Measurements from ENCODE around the gene PPEF1. TPM values are rescaled to one million over a fixed set of nuclear protein-coding genes. Genes with fewer than 3 reads are reported as not detected.

The PPEF1 gene
- total and polyA plus RNA-seq, 2 experiments from 2014 or later: 0.76 TPM; not detected in 1

- H3K9me3 Mint-ChIP-seq: no peaks in the 10 kb centered on the region
- TF ChIP-seq, protein P1, sequence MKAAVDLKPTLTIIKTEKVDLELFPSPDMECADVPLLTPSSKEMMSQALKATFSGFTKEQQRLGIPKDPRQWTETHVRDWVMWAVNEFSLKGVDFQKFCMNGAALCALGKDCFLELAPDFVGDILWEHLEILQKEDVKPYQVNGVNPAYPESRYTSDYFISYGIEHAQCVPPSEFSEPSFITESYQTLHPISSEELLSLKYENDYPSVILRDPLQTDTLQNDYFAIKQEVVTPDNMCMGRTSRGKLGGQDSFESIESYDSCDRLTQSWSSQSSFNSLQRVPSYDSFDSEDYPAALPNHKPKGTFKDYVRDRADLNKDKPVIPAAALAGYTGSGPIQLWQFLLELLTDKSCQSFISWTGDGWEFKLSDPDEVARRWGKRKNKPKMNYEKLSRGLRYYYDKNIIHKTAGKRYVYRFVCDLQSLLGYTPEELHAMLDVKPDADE (IDR thresholded peaks at IDR 0.05): no peak
- TF ChIP-seq, protein P2, sequence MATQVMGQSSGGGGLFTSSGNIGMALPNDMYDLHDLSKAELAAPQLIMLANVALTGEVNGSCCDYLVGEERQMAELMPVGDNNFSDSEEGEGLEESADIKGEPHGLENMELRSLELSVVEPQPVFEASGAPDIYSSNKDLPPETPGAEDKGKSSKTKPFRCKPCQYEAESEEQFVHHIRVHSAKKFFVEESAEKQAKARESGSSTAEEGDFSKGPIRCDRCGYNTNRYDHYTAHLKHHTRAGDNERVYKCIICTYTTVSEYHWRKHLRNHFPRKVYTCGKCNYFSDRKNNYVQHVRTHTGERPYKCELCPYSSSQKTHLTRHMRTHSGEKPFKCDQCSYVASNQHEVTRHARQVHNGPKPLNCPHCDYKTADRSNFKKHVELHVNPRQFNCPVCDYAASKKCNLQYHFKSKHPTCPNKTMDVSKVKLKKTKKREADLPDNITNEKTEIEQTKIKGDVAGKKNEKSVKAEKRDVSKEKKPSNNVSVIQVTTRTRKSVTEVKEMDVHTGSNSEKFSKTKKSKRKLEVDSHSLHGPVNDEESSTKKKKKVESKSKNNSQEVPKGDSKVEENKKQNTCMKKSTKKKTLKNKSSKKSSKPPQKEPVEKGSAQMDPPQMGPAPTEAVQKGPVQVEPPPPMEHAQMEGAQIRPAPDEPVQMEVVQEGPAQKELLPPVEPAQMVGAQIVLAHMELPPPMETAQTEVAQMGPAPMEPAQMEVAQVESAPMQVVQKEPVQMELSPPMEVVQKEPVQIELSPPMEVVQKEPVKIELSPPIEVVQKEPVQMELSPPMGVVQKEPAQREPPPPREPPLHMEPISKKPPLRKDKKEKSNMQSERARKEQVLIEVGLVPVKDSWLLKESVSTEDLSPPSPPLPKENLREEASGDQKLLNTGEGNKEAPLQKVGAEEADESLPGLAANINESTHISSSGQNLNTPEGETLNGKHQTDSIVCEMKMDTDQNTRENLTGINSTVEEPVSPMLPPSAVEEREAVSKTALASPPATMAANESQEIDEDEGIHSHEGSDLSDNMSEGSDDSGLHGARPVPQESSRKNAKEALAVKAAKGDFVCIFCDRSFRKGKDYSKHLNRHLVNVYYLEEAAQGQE (IDR thresholded peaks at IDR 0.05; ENCODE audit: unreplicated experiment): no peak
- TF ChIP-seq ZNF331 (CRISPR knock-in tag; IDR thresholded peaks at IDR 0.05; ENCODE audit: low read depth) (no peak), NANOG (IDR thresholded peaks at IDR 0.05; ENCODE audit: borderline replicate concordance) (no peak), ZNF462 (CRISPR knock-in tag; IDR thresholded peaks at IDR 0.05) (no peak), STAT1 (IDR thresholded peaks at IDR 0.05; ENCODE audit: unreplicated experiment) (no peak)
- H3K36me3 Mint-ChIP-seq (ENCODE audit: low read depth): no peaks in the 10 kb centered on the region
These were observed 35.4 kb upstream of the PPEF1 start, which contains the start of gene RS1 for GRCh38 chrX:18672008-18672407. Gene RS1, minus strand, starts transcription at chrX:18672108. Its CDS starts 40 bp downstream, at chrX:18672068.

More at GRCh38 chrX:18672008-18672407, 35.4 kb upstream of the PPEF1 start, which contains the start of gene RS1:
- Mint-ChIP-seq H3K27ac (no peak within 1 kb of the TSS), H3K4me1 (peaks cover 3% of the 10 kb centered on the region; the same call in 2 of the 3 replicates), H3K27me3 (ENCODE audit: insufficient read depth, low read depth, poor library complexity) (peaks cover 8% of the 10 kb centered on the region), H3K4me3 (no peak within 1 kb of the TSS)
- H3K27me3 ChIP-seq (ENCODE audit: insufficient read depth): no peaks in the 10 kb centered on the region
- H3K27ac ChIP-seq (ENCODE audit: low read depth): no peak within 1 kb of the TSS
- H4K20me1 ChIP-seq (replicated peaks; ENCODE audit: insufficient read depth): no peaks in the 10 kb centered on the region
- no peaks in the 10 kb centered on the region for H3F3A ChIP-seq (replicated peaks; ENCODE audit: low read depth)
- DNase-seq (ENCODE audit: low spot score): no peak
- no peaks in the 10 kb centered on the region for H3K79me2 ChIP-seq (replicated peaks; ENCODE audit: insufficient read depth)
- H3K4me3 ChIP-seq: no peak within 1 kb of the TSS
- no peak within 1 kb of the TSS for H2AFZ ChIP-seq
- H3K9me2 ChIP-seq (ENCODE audit: insufficient read depth): no peaks in the 10 kb centered on the region
- H3K36me3 ChIP-seq (ENCODE audit: insufficient read depth): no peaks in the 10 kb centered on the region
- no peak for ATAC-seq
- H3K4me1 ChIP-seq (ENCODE audit: insufficient read depth): no peaks in the 10 kb centered on the region
- H3K4me2 ChIP-seq: no peak within 1 kb of the TSS

Measured in GM23338 (cell line).